GM12874 (cell line): ENCODE data around the gene DPH2.
A peak's percentile ranks its signal among the peaks of the same experiment; 100 is the strongest.

Experiments used
- TF ChIP-seq, protein P1 (sequence below): IDR thresholded peaks from 2 replicates; pipeline ENCODE4 v1.5.1; 2011; ENCODE audit warnings: low read depth, mild to moderate bottlenecking, control low read depth, low read length, moderate library complexity; ENCODE audit not compliant: insufficient read depth

The DPH2 gene

DNA sequence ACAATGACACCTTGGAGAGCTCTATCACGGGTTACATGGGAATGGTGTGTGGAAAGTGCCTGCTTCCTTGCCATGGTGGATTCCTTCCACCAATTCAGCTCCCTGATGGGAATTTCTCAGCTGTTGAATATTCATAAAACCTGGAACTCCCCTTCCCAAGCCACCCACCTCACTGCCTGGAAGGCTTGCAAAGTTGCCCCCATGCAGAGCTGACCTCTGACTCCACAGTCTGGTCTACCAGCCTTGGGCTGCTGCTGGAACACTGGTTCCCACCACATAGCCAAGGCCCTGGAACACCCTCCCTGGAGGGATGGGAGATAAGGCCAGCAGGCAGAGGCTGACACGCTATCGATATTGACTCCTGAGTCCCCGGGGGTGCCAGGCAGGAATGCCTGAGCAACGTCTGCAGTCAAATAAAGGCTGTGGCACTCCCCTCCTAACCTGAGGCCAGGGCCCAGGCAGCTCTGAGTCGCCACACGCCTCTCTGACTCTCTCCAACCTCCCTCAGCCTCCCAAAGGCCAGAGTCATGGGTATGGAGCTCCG lies 30.4 kb downstream of the DPH2 start:
- TF ChIP-seq, protein P1, sequence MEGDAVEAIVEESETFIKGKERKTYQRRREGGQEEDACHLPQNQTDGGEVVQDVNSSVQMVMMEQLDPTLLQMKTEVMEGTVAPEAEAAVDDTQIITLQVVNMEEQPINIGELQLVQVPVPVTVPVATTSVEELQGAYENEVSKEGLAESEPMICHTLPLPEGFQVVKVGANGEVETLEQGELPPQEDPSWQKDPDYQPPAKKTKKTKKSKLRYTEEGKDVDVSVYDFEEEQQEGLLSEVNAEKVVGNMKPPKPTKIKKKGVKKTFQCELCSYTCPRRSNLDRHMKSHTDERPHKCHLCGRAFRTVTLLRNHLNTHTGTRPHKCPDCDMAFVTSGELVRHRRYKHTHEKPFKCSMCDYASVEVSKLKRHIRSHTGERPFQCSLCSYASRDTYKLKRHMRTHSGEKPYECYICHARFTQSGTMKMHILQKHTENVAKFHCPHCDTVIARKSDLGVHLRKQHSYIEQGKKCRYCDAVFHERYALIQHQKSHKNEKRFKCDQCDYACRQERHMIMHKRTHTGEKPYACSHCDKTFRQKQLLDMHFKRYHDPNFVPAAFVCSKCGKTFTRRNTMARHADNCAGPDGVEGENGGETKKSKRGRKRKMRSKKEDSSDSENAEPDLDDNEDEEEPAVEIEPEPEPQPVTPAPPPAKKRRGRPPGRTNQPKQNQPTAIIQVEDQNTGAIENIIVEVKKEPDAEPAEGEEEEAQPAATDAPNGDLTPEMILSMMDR: no peak

DNA sequence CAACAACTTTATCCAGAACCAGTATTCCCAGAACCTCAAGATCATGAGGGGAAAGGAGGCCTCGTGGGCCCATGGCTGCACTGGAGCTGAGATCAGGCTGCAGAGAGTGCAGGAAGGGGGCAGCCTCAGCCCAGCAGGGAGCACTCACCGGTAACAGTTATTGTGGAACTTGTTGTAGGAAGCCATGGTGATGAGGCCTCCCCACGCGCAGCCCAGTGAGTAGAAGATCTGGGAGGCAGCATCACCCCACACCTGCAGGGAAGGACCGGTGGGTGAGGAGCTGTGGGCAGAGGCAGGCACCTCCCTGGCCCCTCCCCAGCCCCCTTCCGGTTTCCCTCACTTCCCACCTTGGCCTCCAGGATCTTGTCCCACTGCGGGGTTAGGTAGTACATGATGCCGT lies 32.4 kb downstream of the DPH2 start:
- TF ChIP-seq, protein P1: no peak

DNA sequence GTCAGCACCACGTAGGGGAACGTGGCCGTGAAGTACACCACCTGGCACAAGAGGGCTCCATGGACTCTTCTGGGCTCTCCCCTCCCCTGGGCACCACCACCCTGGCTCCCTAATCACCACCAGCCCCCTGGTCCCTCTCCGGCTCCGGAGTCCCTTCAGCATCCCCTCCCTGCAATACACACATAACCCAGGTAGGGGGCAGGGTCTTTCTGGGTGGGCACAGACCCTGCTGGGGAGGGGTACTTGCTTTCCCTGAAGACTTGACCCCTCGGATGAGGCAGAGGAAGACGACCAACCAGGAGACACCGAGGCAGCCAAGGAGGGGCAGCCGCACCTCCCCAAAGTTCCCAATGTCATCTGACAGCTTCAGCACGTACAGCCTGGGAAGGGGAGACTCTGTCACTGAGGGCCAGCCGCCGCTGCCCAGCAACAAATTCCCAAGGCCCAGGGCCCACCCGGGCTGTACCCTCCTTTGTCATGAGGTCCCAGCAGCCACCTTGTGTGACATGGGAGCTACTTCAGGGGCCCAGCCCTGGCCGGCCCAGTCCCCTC lies 32.9 kb downstream of the DPH2 start:
- TF ChIP-seq, protein P1: peak; percentile 29; the same call in 1 of the 2 replicates

DNA sequence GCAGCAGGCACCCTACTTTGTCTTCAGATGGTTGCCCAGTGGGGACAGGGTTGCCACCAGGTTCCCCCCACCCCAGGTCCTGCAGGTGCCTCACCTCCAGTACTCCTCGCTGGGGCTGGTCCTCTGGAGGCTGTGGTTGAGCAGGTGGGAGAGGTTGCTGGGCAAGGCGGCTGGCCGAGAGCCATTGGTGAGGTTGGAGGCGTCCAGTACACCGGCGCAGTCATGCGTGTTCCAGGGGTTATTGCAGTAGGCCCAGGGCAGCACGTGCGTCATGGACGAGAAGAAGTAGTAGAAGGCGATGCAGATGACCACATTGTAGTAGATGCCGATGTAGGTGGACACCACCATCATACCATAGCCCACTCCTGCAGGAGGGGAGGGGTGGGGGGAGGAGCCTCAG lies 38.4 kb downstream of the DPH2 start:
- TF ChIP-seq, protein P1: no peak

DNA sequence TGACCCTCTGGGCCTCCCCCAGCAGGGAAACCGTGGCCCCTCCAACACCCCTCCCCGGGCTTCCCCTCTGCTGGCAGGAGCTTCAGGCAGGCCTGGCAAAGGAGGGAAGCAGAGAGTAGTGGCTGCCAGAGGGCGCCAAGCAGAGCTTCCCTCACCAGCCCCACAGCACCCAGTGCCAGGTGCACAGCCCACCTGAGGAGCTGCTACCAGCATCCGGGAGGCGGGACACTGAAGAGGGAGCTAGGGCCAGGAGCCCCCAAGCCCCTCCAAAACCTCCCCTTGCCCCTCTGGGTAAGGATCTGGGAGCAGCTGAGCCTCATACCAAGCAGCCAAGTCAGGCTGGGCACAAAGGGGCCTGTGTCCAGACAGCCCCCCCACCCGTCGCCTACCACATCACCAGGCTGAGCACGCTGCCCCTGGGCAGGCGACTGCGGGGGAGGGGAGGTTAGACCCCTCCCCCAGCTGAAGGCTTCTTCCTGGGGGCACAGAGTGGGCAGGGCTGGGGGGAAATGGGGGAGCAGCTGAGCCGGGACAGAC lies 41.2 kb downstream of the DPH2 start:
- TF ChIP-seq, protein P1: no peak

DNA sequence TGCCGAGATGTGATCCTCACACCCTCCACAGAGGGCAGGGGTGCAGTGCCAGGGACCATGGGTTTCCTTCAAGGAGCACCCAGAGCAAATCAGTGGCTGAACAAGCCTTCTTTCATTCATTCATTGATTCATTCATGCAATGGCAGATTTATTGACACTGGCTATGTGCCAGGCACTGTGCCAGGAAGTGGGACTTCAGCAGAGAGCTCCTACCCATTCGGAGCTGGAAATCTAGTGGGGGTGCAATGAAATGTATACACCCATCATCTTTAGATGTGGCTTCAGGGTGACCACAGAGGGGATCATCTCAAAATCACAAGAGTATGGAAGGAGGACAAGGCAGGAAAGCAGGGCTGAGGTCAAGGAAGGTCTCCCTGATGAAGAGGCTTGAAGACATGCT lies 42.6 kb downstream of the DPH2 start:
- TF ChIP-seq, protein P1: no peak

DNA sequence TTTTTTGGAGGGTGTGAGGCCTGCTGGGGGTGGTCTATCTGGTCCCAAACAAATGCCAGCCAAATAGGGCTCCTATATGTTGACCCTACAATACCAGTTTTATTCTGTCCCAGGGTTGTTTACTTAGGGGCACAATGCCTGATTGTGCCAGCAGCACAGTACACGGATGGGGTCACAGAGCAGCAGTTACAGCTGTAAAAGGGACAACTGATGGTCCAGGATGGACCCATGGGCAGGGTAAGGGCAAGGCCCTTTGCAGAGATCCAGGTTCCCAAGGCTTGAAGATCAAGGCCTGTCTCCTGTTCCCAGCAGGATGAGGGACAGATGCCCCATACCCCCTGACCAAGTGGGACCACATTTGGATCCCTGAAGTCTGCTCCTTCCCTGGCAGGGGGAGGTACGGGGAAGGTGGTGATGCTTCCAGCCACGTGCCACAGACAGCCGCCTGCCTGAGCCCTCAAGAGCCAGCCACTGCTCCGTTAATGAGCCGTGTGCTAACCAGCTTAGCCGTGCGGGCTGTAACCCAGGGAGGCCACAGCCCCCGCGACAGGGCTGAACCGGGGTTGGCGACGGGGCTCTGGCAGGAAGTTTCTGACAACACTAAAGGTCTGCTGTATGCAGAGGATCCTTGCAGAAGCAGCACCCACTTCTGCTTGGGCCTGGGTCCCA lies 43.3 kb downstream of the DPH2 start:
- TF ChIP-seq, protein P1: no peak
